IMR-90 (cell line): ENCODE results near the gene TCF7L2. TPM values are rescaled to one million over a fixed set of nuclear protein-coding genes. Genes with fewer than 3 reads are reported as not detected.

ENCODE experiments used
- ATAC-seq: fragments of 200-7000 bp; cut with Tn5 transposase; 2 replicates; pipeline ENCODE4 v1.9.1; 2020; ENCODE audit warnings: low read depth, mild to moderate bottlenecking, moderate library complexity
- BruUV-seq: library from RNA; stranded (reverse); fragments of 400-500 nt; replicated peaks from 2 replicates; lab custom pipeline; 2021; lab: Mats Ljungman, UMichigan
- CTCF ChIA-PET: fragments of 300-600 bp; formaldehyde crosslinking; extraction: SDS; loops from one replicate; lab custom pipeline; 2021; ENCODE audit warnings: antibody characterized with exemption; lab: Yijun Ruan, JAX
- POLR2A ChIA-PET: fragments of 300-600 bp; sonication (Branson Sonifier 250); formaldehyde crosslinking; loops from one replicate; lab custom pipeline; 2022; ENCODE audit warnings: antibody characterized with exemption; ENCODE audit not compliant: unreplicated experiment; lab: Charles Lee
- DNase-seq: peaks from one replicate; pipeline ENCODE4 v3.0.0; 2013
- H2AFZ ChIP-seq: replicated peaks from 2 replicates; pipeline ENCODE3; 2013; ENCODE audit warnings: low read length, mild to moderate bottlenecking; ENCODE audit not compliant: poor library complexity
- H2AK5ac ChIP-seq: 2 replicates; pipeline ENCODE4 v1.6.1; 2013; ENCODE audit warnings: low read depth, low read length, inconsistent platforms
- H2AK9ac ChIP-seq: replicated peaks from 2 replicates; pipeline ENCODE3; 2013; ENCODE audit warnings: mild to moderate bottlenecking, low read depth, low read length, moderate library complexity; ENCODE audit not compliant: poor library complexity
- H2BK120ac ChIP-seq: 2 replicates; pipeline ENCODE4 v1.6.1; 2013; ENCODE audit warnings: low read depth, low read length, inconsistent platforms
- H2BK15ac ChIP-seq: 3 replicates; pipeline ENCODE4 v1.6.1; 2013; ENCODE audit warnings: low read depth, low read length, inconsistent platforms
- H2BK20ac ChIP-seq: 2 replicates; pipeline ENCODE4 v1.6.1; 2013; ENCODE audit warnings: low read depth, mild to moderate bottlenecking, inconsistent platforms, low read length, moderate library complexity
- H2BK5ac ChIP-seq: 2 replicates; pipeline ENCODE4 v1.6.1; 2013; ENCODE audit warnings: mild to moderate bottlenecking, low read depth, low read length, inconsistent platforms; ENCODE audit not compliant: poor library complexity, severe bottlenecking
- H3K14ac ChIP-seq: replicated peaks from 2 replicates; pipeline ENCODE4 v1.6.1; 2013; ENCODE audit warnings: low read depth, low read length, inconsistent platforms
- H3K18ac ChIP-seq: 2 replicates; pipeline ENCODE4 v1.6.1; 2013; ENCODE audit warnings: low read depth, low read length, control low read depth
- H3K23ac ChIP-seq: 2 replicates; pipeline ENCODE4 v1.6.1; 2013; ENCODE audit warnings: low read depth, low read length, inconsistent platforms
- H3K27ac ChIP-seq: 2 replicates; pipeline ENCODE4 v1.5.1; 2013; ENCODE audit warnings: mild to moderate bottlenecking, control low read depth, low read length; ENCODE audit not compliant: insufficient read depth
- H3K27me3 ChIP-seq: 2 replicates; pipeline ENCODE4 v1.6.1; 2013; ENCODE audit warnings: low read length; ENCODE audit not compliant: control insufficient read depth, insufficient read depth
- H3K36me3 ChIP-seq: 2 replicates; pipeline ENCODE4 v1.6.1; 2013; ENCODE audit warnings: low read length, mixed read lengths; ENCODE audit not compliant: control insufficient read depth, insufficient read depth
- H3K4ac ChIP-seq: 2 replicates; pipeline ENCODE4 v1.6.1; 2013; ENCODE audit warnings: low read depth, low read length, inconsistent platforms
- H3K4me1 ChIP-seq: 2 replicates; pipeline ENCODE4 v1.6.1; 2013; ENCODE audit warnings: low read length, mixed read lengths; ENCODE audit not compliant: control insufficient read depth, insufficient read depth
- H3K4me2 ChIP-seq: 2 replicates; pipeline ENCODE4 v1.6.1; 2013; ENCODE audit warnings: low read depth, mild to moderate bottlenecking, control low read depth, low read length, moderate library complexity
- H3K4me3 ChIP-seq: 2 replicates; pipeline ENCODE4 v1.5.1; 2013; ENCODE audit warnings: low read depth, mild to moderate bottlenecking, control low read depth, low read length, moderate library complexity; ENCODE audit not compliant: insufficient read depth
- H3K56ac ChIP-seq: 2 replicates; pipeline ENCODE4 v1.6.1; 2013; ENCODE audit warnings: low read length, inconsistent platforms; ENCODE audit not compliant: insufficient read depth; ENCODE audit errors: extremely low read depth
- H3K79me1 ChIP-seq, 2 experiments: 2 replicates each; pipeline ENCODE4 v1.6.1; 2013; ENCODE audit warnings: low read length in 2 of 2, inconsistent platforms in 1 of 2, low read depth in 1 of 2
- H3K9ac ChIP-seq: 2 replicates; pipeline ENCODE4 v1.6.1; 2013; ENCODE audit warnings: low read depth, low read length, control low read depth
- H3K9me1 ChIP-seq: 2 replicates; pipeline ENCODE4 v1.6.1; 2013; ENCODE audit warnings: low read length, inconsistent platforms; ENCODE audit not compliant: insufficient read depth
- H3K9me3 ChIP-seq: 2 replicates; pipeline ENCODE4 v1.6.1; 2013; ENCODE audit warnings: low read length; ENCODE audit not compliant: control insufficient read depth, insufficient read depth
- H4K20me1 ChIP-seq: 2 replicates; pipeline ENCODE4 v1.6.1; 2013; ENCODE audit warnings: low read length, inconsistent platforms; ENCODE audit not compliant: insufficient read depth
- H4K5ac ChIP-seq: 2 replicates; pipeline ENCODE4 v1.6.1; 2013; ENCODE audit warnings: mild to moderate bottlenecking, low read depth, low read length, control low read depth
- H4K8ac ChIP-seq, 2 experiments: 2 replicates each; pipeline ENCODE4 v1.6.1; 2013; ENCODE audit warnings: low read depth in 2 of 2, low read length in 2 of 2, control low read depth in 1 of 2, inconsistent platforms in 1 of 2
- H4K91ac ChIP-seq: 2 replicates; pipeline ENCODE4 v1.6.1; 2013; ENCODE audit warnings: low read depth, low read length, inconsistent platforms; ENCODE audit not compliant: insufficient read depth
- BHLHE40 ChIP-seq: fragments of 150-350 bp; IDR thresholded peaks from 2 replicates; pipeline ENCODE4 v1.6.1; 2016; ENCODE audit warnings: mild to moderate bottlenecking, low read depth, low read length
- CEBPB ChIP-seq: IDR thresholded peaks from 2 replicates; pipeline ENCODE4 v1.6.1; 2012; ENCODE audit warnings: low read depth, low read length, improper control_type of control experiment
- FOS ChIP-seq: fragments of 150-350 bp; IDR thresholded peaks from 2 replicates; pipeline ENCODE4 v1.6.1; 2016; ENCODE audit warnings: low read depth, low read length
- MAZ ChIP-seq: IDR thresholded peaks from 2 replicates; pipeline ENCODE4 v1.6.1; 2012; ENCODE audit warnings: low read depth, mild to moderate bottlenecking, low read length, improper control_type of control experiment, moderate library complexity, borderline replicate concordance
- MXI1 ChIP-seq: IDR thresholded peaks from 2 replicates; pipeline ENCODE4 v1.6.1; 2012; ENCODE audit warnings: low read depth, mild to moderate bottlenecking, low read length, moderate library complexity, borderline replicate concordance
- NFE2L2 ChIP-seq: fragments of 150-350 bp; IDR thresholded peaks from 2 replicates; pipeline ENCODE4 v1.6.1; 2016; ENCODE audit warnings: low read depth, mild to moderate bottlenecking, low read length
- POLR2A ChIP-seq: IDR thresholded peaks from 2 replicates; pipeline ENCODE4 v1.6.1; 2012; ENCODE audit warnings: mild to moderate bottlenecking, low read depth, low read length
- RAD21 ChIP-seq: IDR thresholded peaks from 2 replicates; pipeline ENCODE4 v1.6.1; 2012; ENCODE audit warnings: low read length, improper control_type of control experiment
- RCOR1 ChIP-seq: IDR thresholded peaks from 2 replicates; pipeline ENCODE4 v1.6.1; 2012; ENCODE audit warnings: mild to moderate bottlenecking, low read length, improper control_type of control experiment; ENCODE audit not compliant: insufficient replicate concordance
- RFX5 ChIP-seq: IDR thresholded peaks from 2 replicates; pipeline ENCODE4 v1.8.0; 2012; ENCODE audit warnings: low read depth, mild to moderate bottlenecking, low read length, moderate library complexity
- SMC3 ChIP-seq: fragments of 150-350 bp; IDR thresholded peaks from 2 replicates; pipeline ENCODE4 v1.6.1; 2016; ENCODE audit warnings: low read depth, mild to moderate bottlenecking, antibody characterized with exemption, low read length, moderate library complexity
- WGBS, 2 experiments: methylation state at CpG; one replicate each; pipeline versions ENCODE4 v1.1.5 to v1.1.7; 2013; ENCODE audit warnings: missing lambda C conversion rate in 2 of 2; ENCODE audit not compliant: insufficient read length in 1 of 2; ENCODE audit errors: extremely low coverage in 2 of 2; 5-methylcytosine and 5-hydroxymethylcytosine counted together
- dilution Hi-C: fragments of 300-500 bp; cut with HindIII; formaldehyde crosslinking; loops from one replicate; pipeline ENCODE4 v1.14.3; 2018; ENCODE audit warnings: low sequenced_read_pairs; ENCODE audit not compliant: unreplicated experiment
- in situ Hi-C: fragments of 300-500 bp; cut with MboI; formaldehyde crosslinking; loops from 3 replicates; pipeline ENCODE4 v1.14.3; 2019; ENCODE audit warnings: low sequenced_read_pairs, inconsistent platforms, mixed read lengths
- intact Hi-C: fragments of 100-400 bp; cut with micrococcal nuclease; formaldehyde crosslinking; loops from 2 replicates; pipeline ENCODE4 v1.10.0; 2022
- polyA plus RNA-seq, 3 experiments: library from polyadenylated mRNA; depleted of rRNA; stranded (reverse); fragments of >200 nt; gene quantifications; 2 replicates each; pipeline ENCODE4 v1.2.3, GENCODE V29; 2012; ENCODE audit warnings: low replicate concordance in 1 of 3
- total RNA-seq: library from RNA; depleted of rRNA; stranded (reverse); fragments of >200 nt; gene quantifications from 2 replicates; pipeline ENCODE4 v1.2.3, GENCODE V29; 2012
- TF ChIP-seq, protein P1 (sequence below): conservative IDR thresholded peaks from 2 replicates; pipeline ENCODE4 v1.5.1; 2012; ENCODE audit warnings: mild to moderate bottlenecking, low read depth, low read length, improper control_type of control experiment
- TF ChIP-seq, protein P2 (sequence below): fragments of 150-350 bp; IDR thresholded peaks from 2 replicates; pipeline ENCODE4 v1.6.1; 2016; ENCODE audit warnings: low read depth, mild to moderate bottlenecking, low read length, moderate library complexity, borderline replicate concordance

Gene TCF7L2
- total and polyA plus RNA-seq, 2 of the 4 experiments (the other 2 are of a cell fraction): 1.3 to 12.2 TPM

DNA sequence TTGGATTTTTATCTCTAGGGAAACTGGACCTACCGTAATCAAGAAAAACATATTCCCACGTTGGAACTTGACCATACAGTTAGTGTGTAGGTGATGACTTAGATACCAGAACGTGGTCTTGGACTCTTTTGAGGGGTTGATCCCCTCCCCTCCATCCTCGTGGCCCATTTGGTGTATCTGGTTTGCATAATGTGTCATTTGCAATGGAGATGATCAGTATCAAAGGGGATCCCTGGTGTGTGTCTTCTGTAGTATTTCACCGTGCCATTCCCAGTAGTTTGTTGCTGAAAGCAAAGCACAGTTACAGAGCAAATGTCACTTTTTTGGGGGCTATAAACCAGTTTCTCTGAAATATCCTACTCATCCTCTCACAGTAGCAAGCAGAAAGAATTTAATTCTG is 217.7 kb downstream of the TCF7L2 start:
- H2BK5ac ChIP-seq: no peak overlapping the region
- H3K9me1 ChIP-seq: peaks cover 7% of the 10 kb centered on the region; the same call in 1 of the 2 replicates
- H4K5ac ChIP-seq: no peak overlapping the region
- POLR2A ChIA-PET: no interaction called here
- no peaks in the 10 kb centered on the region for H4K20me1 ChIP-seq
- H3K9me3 ChIP-seq: no peaks in the 10 kb centered on the region
- H3K27ac ChIP-seq: no peak overlapping the region
- H3K4ac ChIP-seq: no peak overlapping the region
- intact Hi-C loops (no loop called here), in situ Hi-C loops (no loop called here), dilution Hi-C loops (no loop called here)
- no peak overlapping the region for H3K14ac ChIP-seq
- WGBS, 2 experiments: no CpG with 5 or more reads among the region's 5 CpGs
- TF ChIP-seq FOS (no peak), MXI1 (no peak), BHLHE40 (no peak), RCOR1 (no peak), RFX5 (no peak), SMC3 (no peak), NFE2L2 (no peak), MAZ (no peak), CEBPB (no peak), POLR2A (no peak), RAD21 (no peak)
- TF ChIP-seq, protein P1, sequence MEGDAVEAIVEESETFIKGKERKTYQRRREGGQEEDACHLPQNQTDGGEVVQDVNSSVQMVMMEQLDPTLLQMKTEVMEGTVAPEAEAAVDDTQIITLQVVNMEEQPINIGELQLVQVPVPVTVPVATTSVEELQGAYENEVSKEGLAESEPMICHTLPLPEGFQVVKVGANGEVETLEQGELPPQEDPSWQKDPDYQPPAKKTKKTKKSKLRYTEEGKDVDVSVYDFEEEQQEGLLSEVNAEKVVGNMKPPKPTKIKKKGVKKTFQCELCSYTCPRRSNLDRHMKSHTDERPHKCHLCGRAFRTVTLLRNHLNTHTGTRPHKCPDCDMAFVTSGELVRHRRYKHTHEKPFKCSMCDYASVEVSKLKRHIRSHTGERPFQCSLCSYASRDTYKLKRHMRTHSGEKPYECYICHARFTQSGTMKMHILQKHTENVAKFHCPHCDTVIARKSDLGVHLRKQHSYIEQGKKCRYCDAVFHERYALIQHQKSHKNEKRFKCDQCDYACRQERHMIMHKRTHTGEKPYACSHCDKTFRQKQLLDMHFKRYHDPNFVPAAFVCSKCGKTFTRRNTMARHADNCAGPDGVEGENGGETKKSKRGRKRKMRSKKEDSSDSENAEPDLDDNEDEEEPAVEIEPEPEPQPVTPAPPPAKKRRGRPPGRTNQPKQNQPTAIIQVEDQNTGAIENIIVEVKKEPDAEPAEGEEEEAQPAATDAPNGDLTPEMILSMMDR: no peak
- TF ChIP-seq, protein P2, sequence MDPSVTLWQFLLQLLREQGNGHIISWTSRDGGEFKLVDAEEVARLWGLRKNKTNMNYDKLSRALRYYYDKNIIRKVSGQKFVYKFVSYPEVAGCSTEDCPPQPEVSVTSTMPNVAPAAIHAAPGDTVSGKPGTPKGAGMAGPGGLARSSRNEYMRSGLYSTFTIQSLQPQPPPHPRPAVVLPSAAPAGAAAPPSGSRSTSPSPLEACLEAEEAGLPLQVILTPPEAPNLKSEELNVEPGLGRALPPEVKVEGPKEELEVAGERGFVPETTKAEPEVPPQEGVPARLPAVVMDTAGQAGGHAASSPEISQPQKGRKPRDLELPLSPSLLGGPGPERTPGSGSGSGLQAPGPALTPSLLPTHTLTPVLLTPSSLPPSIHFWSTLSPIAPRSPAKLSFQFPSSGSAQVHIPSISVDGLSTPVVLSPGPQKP: no peak
- no peak overlapping the region for H3K56ac ChIP-seq
- DNase-seq (no peak), ATAC-seq (no peak)
- BruUV-seq: no TSS peak
- H2BK15ac ChIP-seq: no peak overlapping the region
- H2BK120ac ChIP-seq: no peak overlapping the region
- no peak overlapping the region for H3K4me2 ChIP-seq
- H4K91ac ChIP-seq: no peak overlapping the region
- no peak overlapping the region for H2AFZ ChIP-seq
- H2AK9ac ChIP-seq: no peak overlapping the region
- no peaks in the 10 kb centered on the region for H3K4me1 ChIP-seq
- H3K79me1 ChIP-seq: no peaks in the 10 kb centered on the region
- peaks cover 11% of the 10 kb centered on the region for H3K36me3 ChIP-seq
- no peak overlapping the region for H3K23ac ChIP-seq
- H4K8ac ChIP-seq: no peak overlapping the region
- CTCF ChIA-PET: no interaction called here
- no peak overlapping the region for H3K4me3 ChIP-seq
- no peak overlapping the region for H2AK5ac ChIP-seq
- H3K27me3 ChIP-seq: no peaks in the 10 kb centered on the region
- no peak overlapping the region for H2BK20ac ChIP-seq
- no peak overlapping the region for H3K18ac ChIP-seq
- H3K9ac ChIP-seq: no peak overlapping the region
